M059J (cell line): Measurements from ENCODE around the gene PCDHGA1. TPM values are rescaled to one million over a fixed set of nuclear protein-coding genes. Genes with fewer than 3 reads are reported as not detected.

ENCODE experiments used
- DNase-seq: peaks from one replicate; pipeline ENCODE4 v3.0.0-alpha.2; 2012; ENCODE audit warnings: low read depth
- total RNA-seq: library from RNA; depleted of rRNA; stranded (reverse); fragments of >200 nt; shearing (Covaris generic); gene quantifications from 2 replicates; pipeline ENCODE4 v1.2.3, GENCODE V29; 2014

PCDHGA1 gene
- total RNA-seq, 1 experiment from 2014 or later: 0.71 TPM

DNA sequence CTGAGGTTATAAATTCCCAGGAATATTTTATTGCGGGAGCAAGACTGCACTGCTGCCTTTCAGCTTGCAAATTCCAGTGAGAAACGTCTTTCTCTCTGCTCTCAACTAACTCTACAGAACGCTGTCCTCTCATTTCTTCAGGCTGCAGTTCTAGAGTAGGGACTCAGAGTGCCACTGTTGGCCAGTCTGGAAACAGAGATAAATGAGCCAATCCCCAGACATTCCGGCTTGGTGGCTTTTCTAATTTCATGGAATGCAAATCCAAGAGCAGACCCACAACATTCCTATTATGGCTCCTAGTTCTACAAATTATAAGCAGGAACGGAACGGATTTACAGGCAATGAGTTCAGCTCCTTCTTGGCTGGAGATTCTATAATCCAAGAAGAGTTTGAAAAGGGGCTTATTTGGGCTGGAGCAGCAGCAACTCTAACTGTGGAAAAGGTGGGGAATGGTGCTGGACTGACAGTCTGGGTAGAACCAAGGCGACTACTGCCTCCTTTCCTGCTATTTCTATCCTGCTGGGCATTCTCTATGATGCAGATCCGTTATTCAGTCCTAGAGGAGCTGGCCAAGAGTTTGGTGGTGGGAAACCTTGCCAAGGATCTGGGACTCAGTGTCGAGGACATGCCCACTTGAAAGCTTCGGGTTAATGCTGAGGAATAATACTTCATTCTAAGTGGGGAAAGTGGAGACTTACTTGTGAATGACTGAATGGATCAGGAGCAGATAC, 109.3 kb downstream of the PCDHGA1 start:
- peak; percentile 7 for DNase-seq

DNA sequence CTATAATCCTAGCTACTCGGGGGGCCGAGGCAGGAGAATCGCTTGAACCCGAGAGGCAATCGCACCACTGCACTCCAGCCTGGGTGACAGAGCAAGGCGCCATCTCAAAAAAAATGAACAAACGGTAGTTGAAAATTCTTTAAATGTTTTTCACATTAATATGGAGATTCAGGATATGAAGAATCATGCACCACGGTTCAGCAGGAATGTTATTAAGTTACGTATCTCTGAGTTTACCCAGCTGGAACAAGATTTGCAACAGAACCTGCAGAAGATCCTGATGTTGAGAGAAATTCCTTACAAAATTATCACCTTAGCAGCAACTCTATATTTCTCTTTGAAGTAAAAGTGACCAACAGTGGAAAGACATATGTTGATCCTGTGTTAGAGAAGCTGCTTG, 110.0 kb downstream of the PCDHGA1 start:
- DNase-seq: no peak

DNA sequence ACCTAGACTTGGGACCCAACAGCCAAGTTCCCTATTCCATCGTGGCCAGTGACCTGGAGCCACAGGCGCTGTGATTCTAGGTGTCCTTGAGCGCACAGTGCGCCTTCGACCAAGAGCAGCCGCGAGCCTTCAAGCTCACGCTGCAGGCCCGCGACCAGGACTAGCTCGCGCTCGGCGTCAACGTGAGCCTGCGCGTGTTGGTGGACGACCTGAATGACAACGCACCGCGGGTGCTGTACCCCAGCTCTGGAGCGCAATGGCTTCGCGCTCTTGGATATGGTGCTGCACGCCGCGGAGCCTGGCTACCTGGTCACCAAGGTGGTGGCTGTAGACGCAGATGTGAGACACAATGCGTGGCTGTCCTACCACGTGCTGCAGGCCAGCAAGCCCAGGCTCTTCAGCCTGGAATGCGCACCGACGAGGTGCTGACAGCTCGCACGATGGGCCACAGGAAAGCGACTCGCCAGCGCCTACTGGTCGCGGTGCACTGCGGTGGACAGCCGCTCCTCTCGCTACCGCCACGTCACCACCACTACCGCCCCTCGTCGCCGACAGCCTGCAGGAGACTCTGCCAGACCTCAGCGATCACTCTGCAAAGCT, 111.4 kb downstream of the PCDHGA1 start:
- DNase-seq: no peak

DNA sequence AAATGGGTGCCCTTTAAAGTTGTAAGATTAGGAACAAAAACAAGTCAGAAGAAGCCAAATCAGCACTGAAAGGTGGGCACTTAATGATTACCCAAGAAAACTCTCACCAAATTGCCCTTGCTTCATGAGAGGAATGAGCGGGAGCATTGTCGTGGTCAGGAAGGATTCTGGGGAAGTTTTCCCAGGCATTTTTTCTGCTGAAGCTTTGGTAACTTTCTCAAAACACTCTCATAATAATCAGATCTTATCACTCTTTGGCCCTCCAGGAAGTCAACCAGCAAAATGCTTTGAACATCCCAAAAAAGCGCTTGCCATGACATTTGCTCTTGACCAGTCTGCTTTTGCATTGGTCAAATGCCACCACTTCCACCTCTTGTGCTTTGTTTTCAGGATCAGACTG, 135.0 kb downstream of the PCDHGA1 start:
- DNase-seq: peak; percentile 55

DNA sequence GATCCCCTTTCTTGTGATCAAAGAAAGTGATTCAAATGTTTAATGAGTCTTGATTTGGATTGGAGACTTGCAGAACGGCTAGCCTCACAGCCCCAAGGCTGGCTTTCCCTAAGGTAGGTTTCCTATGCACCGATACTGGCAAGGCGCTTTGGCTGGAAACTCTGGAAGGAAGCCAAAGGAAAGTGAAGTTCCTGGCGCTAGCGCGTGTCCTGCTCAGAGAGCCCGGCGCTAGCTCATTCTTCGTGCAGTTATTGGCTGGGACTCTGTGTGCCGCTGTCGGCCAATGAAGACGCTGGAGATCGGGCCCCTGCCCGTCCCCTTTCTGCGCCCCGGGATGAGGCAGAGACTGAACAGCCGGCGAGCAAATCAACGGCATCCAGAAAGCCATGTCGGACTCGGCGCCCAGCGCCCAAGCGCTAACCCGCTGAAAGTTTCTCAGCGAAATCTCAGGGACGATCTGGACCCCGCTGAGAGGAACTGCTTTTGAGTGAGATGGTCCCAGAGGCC, 145.4 kb downstream of the PCDHGA1 start, which contains the start of gene PCDHGC3:
Gene PCDHGC3 (plus strand): TSS at position 342 of the 507 bp plus-strand sequence. CDS start 151 bp downstream, at position 493.
- peak; percentile 96 for DNase-seq

DNA sequence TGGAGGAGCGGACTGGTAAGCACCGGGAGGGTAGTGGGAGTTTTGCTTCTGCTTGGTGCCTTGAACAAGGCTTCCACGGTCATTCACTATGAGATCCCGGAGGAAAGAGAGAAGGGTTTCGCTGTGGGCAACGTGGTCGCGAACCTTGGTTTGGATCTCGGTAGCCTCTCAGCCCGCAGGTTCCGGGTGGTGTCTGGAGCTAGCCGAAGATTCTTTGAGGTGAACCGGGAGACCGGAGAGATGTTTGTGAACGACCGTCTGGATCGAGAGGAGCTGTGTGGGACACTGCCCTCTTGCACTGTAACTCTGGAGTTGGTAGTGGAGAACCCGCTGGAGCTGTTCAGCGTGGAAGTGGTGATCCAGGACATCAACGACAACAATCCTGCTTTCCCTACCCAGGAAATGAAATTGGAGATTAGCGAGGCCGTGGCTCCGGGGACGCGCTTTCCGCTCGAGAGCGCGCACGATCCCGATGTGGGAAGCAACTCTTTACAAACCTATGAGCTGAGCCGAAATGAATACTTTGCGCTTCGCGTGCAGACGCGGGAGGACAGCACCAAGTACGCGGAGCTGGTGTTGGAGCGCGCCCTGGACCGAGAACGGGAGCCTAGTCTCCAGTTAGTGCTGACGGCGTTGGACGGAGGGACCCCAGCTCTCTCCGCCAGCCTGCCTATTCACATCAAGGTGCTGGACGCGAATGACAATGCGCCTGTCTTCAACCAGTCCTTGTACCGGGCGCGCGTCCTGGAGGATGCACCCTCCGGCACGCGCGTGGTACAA, 146.0 kb downstream of the PCDHGA1 start:
- peak; percentile 80 for DNase-seq

DNA sequence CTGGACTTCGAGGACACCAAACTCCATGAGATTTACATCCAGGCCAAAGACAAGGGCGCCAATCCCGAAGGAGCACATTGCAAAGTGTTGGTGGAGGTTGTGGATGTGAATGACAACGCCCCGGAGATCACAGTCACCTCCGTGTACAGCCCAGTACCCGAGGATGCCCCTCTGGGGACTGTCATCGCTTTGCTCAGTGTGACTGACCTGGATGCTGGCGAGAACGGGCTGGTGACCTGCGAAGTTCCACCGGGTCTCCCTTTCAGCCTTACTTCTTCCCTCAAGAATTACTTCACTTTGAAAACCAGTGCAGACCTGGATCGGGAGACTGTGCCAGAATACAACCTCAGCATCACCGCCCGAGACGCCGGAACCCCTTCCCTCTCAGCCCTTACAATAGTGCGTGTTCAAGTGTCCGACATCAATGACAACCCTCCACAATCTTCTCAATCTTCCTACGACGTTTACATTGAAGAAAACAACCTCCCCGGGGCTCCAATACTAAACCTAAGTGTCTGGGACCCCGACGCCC, 146.8 kb downstream of the PCDHGA1 start:
- DNase-seq: no peak

DNA sequence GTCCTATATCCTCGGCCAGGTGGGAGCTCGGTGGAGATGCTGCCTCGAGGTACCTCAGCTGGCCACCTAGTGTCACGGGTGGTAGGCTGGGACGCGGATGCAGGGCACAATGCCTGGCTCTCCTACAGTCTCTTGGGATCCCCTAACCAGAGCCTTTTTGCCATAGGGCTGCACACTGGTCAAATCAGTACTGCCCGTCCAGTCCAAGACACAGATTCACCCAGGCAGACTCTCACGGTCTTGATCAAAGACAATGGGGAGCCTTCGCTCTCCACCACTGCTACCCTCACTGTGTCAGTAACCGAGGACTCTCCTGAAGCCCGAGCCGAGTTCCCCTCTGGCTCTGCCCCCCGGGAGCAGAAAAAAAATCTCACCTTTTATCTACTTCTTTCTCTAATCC, 147.5 kb downstream of the PCDHGA1 start:
- DNase-seq: no peak

DNA sequence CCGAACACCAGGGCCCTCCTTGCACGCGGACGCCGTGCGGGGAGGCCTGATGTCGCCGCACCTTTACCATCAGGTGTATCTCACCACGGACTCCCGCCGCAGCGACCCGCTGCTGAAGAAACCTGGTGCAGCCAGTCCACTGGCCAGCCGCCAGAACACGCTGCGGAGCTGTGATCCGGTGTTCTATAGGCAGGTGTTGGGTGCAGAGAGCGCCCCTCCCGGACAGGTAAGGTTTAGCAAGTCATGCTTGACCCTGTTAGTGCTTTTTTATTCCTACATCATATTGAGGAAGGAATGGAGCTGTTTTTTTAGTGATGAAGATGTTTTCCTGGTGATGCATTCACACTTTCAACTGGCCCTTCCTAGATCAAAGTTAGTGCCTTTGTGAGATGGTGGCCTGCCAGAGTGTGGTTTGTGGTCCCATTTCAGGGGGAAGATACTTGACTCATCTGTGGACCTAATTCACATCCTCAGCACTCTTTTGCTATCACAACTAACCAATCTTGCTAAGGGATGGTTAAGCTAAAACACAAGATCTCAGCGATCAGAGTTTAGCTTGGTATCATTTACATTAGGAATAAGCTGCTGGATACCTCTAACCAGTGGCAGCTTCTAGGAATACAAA, 148.1 kb downstream of the PCDHGA1 start:
- peak; percentile 52 for DNase-seq

DNA sequence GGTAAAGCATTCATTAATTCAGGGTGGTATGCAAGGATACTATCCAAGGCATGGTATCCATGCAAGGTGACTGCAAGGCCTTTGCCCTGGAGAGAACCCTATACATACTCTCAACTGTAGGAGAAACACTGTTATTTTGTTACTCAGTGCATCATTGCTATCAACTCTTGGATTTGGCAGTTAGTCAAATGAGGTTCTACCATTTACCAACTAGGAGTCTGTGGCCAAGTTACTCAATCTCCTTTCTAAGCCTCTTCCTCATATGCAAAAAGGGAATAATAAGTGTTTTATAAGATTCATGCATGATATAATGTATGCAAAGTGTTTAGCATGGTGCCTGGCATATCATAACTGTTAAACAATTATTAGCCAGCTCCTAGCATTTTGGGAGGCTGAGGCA, 149.5 kb downstream of the PCDHGA1 start:
- peak; percentile 24 for DNase-seq

DNA sequence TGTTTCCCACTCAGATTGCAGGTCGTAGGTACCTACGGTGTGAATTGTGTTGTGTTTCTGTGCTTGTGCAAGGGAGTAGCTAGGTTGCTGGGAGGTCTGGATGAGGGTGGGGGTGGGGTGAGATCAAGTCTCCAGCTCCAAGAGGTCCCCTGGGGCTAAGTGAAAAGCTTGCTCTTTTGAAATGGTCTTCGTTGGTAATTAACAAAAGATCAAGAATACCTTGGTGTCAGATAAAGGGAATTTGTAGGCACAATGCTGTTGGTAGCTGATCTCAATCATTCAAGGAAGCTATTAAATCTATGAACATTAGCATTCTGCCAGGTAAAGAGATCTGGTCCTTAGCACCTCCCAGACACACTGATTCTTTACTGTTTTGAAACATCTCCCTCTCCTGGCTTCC, 153.6 kb downstream of the PCDHGA1 start:
- no peak for DNase-seq

DNA sequence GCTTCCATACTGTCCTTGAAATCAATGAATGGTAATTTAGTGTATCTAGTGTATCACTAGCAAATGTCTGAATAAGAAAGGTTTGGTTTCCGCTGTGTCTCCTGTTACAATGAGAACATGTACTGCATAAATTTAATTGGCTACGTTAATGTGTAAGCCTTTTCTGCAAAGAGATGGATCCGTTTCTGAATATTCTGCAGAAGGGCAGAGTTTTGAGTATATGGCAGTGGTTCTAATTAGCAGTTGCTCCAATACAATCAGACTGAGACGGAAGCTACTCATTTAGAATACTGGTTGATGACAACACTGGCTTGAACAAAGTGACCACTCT, 154.0 kb downstream of the PCDHGA1 start:
- DNase-seq: no peak

DNA sequence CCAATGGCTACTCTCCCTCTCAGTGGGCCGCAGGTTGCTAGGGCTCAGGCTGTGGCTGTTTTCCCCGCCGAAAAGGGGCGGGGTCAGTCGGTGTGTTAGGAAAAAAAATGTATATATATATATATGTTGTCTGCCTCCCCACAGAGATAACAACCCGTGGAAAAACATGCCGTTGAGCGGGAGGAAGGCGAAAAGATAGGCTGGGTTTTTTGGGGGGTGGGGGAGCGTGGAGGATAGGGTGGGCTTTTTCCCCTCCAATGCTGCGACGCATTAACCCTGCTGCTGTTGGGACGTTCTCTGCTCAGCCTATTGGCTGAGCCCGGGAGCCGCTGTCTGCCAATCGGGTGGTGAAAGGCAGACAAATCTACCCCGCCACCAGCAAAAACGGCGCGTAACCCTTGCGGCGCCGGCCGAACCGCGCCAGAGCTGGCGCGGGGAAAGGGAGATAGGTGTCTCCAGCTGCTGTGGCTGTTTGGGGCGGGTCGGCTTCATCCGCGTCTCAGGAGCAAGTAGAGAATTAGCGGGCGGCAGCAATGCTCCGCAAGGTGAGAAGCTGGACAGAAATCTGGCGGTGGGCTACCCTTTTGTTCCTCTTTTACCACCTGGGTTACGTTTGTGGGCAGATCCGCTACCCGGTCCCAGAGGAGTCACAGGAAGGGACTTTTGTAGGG, 154.5 kb downstream of the PCDHGA1 start, which contains the start of gene PCDHGC4:
Gene PCDHGC4 (plus strand): TSS at position 390 of the 671 bp plus-strand sequence. CDS start 144 bp downstream, at position 534.
- DNase-seq: no peak

DNA sequence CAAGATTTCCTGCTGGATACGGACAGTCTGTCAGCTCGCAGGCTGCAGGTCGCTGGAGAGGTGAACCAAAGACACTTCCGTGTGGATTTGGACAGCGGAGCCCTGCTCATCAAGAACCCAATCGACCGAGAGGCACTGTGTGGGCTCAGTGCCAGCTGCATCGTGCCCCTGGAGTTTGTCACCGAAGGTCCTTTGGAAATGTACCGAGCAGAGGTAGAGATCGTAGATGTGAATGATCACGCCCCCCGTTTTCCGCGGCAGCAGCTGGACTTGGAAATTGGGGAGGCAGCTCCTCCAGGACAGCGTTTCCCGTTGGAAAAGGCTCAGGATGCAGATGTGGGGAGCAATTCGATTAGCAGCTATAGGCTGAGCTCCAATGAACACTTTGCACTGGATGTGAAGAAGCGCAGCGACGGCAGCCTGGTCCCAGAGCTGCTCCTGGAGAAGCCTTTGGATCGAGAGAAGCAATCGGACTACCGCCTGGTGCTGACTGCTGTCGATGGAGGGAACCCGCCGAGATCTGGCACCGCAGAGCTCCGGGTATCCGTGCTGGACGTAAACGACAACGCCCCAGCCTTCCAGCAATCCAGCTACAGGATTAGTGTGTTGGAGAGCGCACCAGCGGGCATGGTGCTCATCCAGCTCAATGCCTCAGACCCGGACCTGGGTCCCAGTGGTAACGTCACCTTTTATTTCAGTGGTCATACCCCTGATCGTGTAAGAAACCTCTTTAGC, 155.2 kb downstream of the PCDHGA1 start:
- DNase-seq: no peak

DNA sequence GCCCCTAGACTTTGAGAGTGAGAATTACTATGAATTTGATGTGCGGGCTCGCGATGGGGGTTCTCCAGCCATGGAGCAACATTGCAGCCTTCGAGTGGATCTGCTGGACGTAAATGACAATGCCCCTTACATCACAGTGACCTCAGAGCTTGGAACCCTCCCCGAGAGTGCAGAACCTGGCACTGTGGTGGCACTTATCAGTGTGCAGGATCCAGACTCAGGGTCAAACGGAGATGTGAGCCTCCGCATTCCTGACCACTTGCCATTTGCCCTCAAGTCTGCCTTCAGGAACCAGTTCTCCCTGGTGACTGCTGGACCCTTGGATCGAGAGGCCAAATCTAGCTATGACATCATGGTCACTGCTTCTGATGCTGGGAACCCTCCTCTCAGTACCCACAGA, 155.8 kb downstream of the PCDHGA1 start:
- no peak for DNase-seq

DNA sequence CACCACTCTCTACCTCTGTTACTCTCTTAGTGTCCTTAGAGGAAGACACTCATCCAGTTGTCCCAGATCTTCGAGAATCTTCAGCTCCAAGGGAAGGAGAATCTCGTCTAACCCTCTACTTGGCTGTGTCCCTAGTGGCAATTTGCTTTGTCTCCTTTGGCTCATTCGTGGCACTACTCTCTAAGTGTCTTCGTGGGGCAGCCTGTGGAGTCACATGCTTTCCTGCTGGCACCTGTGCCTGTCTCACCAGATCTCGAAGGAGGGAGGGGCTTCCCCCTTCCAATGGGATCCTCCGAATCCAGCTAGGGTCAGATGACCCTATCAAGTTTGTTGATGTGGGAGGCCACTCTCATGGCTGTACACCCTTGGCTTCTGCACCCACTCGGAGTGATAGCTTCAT, 156.8 kb downstream of the PCDHGA1 start:
- DNase-seq: no peak

DNA sequence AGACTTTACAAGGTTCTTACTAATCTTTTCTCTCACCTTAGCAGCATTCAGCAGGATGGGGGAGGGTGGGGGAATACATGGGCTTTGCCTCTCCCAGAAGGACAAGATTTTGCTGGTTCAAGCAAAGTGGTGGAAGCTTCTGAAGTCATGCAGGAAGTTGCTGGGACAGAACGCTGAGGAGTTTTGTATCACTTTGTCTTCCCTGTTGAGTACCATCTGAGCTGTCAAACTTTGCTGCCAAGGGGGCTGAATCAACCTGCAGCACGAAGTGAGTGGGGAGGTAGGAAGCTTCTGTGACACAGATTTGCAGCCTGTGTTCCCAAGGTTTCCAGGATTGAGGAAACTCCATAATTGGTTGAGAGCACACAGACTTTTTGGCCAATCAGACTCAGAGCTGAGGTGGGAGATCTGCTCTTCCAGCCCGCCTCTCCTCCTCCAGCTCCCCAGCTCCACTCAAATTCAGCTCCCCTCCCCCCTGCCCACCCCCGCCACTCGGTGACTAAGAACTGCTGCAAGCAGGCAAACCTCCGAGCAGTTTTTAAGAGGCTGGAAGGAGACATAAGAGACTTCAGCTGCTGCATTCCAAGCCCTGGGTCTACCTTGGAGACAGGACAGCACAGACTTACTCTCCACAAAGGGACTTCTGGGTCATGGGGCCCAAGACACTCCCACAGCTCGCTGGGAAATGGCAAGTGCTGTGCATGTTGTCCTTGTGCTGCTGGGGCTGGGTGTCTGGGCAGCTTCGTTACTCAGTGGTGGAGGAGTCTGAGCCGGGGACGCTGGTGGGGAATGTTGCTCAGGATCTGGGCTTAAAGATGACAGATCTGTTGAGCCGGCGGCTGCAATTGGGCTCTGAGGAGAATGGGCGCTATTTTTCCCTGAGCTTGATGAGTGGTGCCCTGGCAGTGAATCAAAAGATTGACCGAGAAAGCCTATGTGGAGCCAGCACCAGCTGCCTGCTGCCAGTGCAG, 158.6 kb downstream of the PCDHGA1 start, which contains the start of gene PCDHGC5:
Gene PCDHGC5 (plus strand): TSS at position 491 of the 971 bp plus-strand sequence. CDS start 160 bp downstream, at position 651.
- DNase-seq: peak; percentile 88

DNA sequence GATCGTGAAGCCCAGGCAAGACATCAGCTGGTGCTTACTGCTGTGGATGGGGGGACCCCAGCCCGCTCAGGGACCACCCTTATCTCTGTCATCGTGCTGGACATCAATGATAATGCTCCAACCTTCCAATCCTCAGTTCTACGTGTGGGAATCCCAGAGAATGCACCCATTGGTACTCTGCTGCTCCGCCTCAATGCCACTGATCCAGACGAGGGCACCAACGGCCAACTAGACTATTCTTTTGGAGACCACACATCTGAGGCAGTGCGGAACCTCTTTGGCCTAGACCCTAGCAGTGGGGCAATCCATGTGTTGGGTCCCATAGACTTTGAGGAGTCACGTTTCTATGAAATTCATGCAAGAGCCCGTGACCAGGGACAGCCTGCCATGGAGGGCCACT, 159.5 kb downstream of the PCDHGA1 start:
- no peak for DNase-seq

DNA sequence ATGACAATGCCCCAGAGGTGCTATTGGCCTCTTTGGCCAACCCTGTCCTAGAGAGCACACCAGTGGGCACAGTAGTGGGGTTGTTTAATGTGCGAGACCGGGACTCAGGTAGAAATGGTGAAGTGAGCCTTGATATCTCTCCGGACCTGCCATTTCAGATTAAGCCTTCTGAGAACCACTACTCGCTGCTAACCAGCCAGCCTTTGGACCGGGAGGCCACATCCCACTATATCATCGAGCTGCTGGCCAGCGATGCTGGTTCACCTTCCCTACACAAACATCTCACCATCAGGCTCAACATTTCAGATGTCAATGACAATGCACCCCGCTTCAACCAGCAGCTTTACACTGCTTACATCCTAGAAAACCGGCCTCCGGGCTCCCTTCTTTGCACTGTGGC, 160.0 kb downstream of the PCDHGA1 start:
- no peak for DNase-seq
